ENCODE measurements around the gene CA9.

CA9 gene

GRCh38 chr9:35675732-35676392, 2.1 kb downstream of the CA9 start:
- DNase-seq (ENCODE audit: low spot score): peak; percentile 17

GRCh38 chr9:35679091-35679490, 5.4 kb downstream of the CA9 start:
- no peak for DNase-seq (ENCODE audit: low spot score)

GRCh38 chr9:35679766-35680330, 6.1 kb downstream of the CA9 start:
- DNase-seq (ENCODE audit: low spot score): no peak

GRCh38 chr9:35680331-35681105, 6.8 kb downstream of the CA9 start:
- no peak for DNase-seq (ENCODE audit: low spot score)

GRCh38 chr9:35681341-35682002, 7.7 kb downstream of the CA9 start:
- DNase-seq (ENCODE audit: low spot score): no peak

- DNase-seq (ENCODE audit: low spot score): no peak
Measured at GRCh38 chr9:35682051-35682450, 8.3 kb downstream of the CA9 start.

- DNase-seq (ENCODE audit: low spot score): no peak
Measured at GRCh38 chr9:35682520-35683315, 9.0 kb downstream of the CA9 start.

GRCh38 chr9:35683323-35683722, 9.6 kb downstream of the CA9 start:
- DNase-seq (ENCODE audit: low spot score): no peak

GRCh38 chr9:35684921-35685320, 11.2 kb downstream of the CA9 start:
- no peak for DNase-seq (ENCODE audit: low spot score)

- no peak for DNase-seq (ENCODE audit: low spot score)
Measured at GRCh38 chr9:35685506-35685905, 11.8 kb downstream of the CA9 start.

GRCh38 chr9:35686222-35687203, 12.8 kb downstream of the CA9 start:
- DNase-seq (ENCODE audit: low spot score): no peak

- DNase-seq (ENCODE audit: low spot score): no peak
Measured at GRCh38 chr9:35687306-35687705, 13.6 kb downstream of the CA9 start.

- DNase-seq (ENCODE audit: low spot score): no peak
Measured at GRCh38 chr9:35687972-35688557, 14.3 kb downstream of the CA9 start.

- DNase-seq (ENCODE audit: low spot score): peak; percentile 20
Measured at GRCh38 chr9:35688558-35689541, 15.1 kb downstream of the CA9 start.

GRCh38 chr9:35689542-35690293, 16.0 kb downstream of the CA9 start, which contains the start of gene TPM2:
TPM2 (minus strand) TSS chr9:35689925; CDS start chr9:35689817, 108 bp downstream.
- no peak for DNase-seq (ENCODE audit: low spot score)

- no peak for DNase-seq (ENCODE audit: low spot score)
Measured at GRCh38 chr9:35690294-35690613, 16.5 kb downstream of the CA9 start.

- peak; percentile 10 for DNase-seq (ENCODE audit: low spot score)
Measured at GRCh38 chr9:35690614-35691333, 17.0 kb downstream of the CA9 start.

GRCh38 chr9:35691334-35691650, 17.6 kb downstream of the CA9 start:
- peak; percentile 7 for DNase-seq (ENCODE audit: low spot score)

Measured in CD4-positive, alpha-beta T cell treated with Interleukin-2 at 100 ng/mL for 4 hours (primary cell).